HG03064 (cell line): ENCODE measurements around the gene PCDHGA4.
"Not testable (repeated sequence)": the region's sequence is repeated elsewhere in the genome, so short reads cannot be mapped to it uniquely, and the experiment has no call there.

Experiments used
- ATAC-seq: cut with Tn5 transposase; IDR thresholded peaks from one replicate; pipeline ENCODE4 v1.9.1; 2021; ENCODE audit warnings: low read depth; ENCODE audit not compliant: unreplicated experiment

Gene PCDHGA4

DNA sequence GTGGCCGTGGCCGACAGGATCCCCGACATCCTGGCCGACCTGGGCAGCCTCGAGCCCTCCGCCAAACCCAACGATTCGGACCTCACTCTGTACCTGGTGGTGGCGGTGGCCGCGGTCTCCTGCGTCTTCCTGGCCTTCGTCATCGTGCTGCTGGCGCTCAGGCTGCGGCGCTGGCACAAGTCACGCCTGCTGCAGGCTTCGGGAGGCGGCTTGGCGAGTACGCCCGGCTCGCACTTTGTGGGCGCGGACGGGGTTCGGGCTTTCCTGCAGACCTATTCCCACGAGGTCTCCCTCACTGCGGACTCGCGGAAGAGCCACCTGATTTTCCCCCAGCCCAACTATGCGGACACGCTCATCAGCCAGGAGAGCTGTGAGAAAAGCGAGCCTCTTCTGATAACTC is 8.8 kb upstream of the PCDHGA4 start:
- not testable (repeated sequence) for ATAC-seq

DNA sequence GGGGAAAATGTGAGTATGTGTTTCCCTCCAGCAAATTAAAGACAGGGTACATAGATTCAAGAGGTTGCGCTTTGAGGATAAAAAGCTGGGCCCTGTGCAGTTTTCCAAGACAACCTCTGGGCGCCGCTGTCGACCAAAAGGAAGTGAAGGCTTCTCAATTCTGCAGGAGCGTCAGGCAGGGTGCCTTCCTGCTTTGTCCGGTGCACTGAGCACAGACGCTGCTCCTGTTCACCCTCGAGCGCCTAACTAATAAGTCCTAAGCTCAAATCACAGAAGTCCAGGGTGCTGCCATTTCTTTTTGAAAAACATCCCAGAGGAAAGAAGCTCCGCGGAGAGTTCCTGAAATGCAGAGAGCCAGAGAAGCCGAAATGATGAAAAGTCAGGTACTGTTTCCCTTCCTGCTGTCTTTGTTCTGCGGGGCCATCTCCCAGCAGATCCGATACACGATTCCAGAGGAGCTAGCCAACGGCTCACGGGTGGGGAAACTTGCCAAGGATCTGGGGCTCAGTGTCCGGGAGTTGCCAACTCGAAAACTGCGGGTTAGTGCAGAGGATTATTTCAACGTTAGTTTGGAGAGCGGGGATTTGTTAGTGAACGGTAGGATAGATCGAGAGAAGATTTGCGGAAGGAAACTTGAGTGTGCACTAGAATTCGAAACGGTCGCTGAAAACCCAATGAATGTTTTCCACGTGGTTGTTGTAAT is 4.8 kb upstream of the PCDHGA4 start, which contains the start of gene PCDHGB1:
Gene PCDHGB1 (plus strand): TSS at position 183 of the 703 bp plus-strand sequence. CDS start 162 bp downstream, at position 345.
- no peak for ATAC-seq

DNA sequence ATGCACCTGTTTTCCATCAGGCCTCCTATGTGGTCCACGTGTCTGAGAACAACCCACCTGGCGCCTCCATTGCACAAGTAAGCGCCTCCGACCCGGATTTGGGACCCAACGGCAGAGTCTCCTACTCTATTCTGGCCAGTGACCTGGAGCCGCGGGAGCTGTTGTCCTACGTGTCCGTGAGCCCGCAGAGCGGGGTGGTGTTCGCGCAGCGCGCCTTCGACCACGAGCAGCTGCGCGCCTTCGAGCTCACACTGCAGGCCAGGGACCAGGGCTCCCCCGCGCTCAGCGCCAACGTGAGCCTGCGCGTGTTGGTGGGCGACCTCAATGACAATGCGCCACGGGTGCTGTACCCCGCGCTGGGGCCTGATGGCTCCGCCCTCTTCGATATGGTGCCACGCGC is 3.2 kb upstream of the PCDHGA4 start:
- ATAC-seq = no peak

DNA sequence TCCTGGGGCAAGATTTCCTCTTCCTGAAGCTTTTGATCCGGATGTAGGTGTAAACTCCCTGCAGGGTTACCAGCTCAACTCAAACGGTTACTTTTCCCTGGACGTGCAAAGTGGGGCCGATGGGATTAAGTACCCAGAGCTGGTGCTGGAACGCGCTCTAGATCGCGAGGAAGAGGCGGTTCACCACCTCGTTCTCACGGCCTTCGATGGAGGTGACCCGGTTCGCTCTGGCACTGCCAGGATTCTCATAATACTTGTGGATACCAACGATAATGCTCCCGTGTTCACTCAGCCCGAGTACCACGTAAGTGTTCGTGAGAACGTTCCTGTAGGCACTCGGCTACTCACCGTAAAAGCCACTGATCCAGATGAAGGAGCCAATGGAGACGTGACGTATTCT is 820 bp downstream of the PCDHGA4 start:
- no peak for ATAC-seq

DNA sequence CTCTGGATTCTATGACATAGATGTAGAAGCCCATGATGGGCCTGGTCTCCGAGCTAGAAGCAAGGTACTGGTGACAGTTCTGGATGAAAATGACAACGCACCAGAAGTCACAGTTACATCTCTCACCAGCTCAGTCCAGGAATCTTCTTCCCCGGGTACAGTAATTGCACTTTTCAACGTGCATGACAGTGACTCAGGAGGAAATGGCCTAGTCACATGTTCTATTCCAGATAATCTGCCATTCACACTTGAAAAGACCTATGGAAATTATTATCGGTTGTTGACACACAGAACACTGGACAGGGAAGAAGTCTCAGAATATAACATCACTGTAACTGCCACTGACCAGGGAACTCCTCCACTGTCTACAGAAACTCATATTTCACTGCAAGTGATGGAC is 1.3 kb downstream of the PCDHGA4 start:
- no peak for ATAC-seq

DNA sequence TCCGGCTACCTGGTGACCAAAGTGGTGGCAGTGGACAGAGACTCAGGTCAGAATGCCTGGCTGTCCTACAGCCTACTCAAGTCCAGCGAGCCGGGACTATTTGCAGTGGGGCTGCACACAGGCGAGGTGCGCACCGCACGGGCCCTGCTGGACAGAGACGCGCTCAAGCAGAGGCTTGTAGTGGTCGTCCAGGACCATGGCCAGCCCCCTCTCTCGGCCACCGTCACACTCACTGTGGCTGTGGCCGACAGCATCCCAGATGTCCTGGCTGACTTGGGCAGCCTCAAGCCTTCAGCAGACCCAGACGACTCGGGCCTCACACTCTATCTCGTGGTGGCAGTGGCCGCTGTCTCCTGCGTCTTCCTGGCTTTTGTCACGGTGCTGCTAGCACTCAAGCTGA is 2.1 kb downstream of the PCDHGA4 start:
- ATAC-seq = no peak

DNA sequence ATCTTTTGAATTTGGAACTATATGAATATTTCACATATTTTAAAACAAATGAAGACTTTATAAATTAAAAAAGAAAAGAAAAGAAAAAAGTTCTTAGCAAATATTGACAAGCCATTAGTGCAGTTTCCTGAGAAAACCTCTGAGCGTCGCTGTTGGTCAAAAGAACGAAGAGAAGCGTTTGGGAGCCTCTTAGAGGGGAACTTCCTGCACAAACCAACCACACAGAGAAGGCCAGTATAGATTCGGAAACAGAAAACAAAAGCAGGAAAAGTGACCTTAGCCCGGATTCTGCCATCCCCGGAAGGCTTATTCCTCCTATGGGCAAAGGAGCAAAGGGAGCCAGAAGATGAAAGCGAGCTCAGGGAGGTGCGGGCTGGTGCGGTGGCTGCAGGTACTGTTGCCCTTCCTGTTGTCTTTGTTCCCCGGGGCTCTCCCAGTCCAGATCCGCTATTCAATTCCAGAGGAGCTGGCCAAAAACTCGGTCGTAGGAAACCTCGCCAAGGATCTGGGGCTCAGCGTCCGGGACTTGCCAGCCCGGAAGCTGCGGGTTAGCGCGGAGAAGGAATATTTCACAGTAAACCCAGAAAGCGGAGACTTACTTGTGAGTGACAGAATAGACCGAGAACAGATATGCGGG is 5.1 kb downstream of the PCDHGA4 start, which contains the start of gene PCDHGB2:
Gene PCDHGB2 (plus strand): TSS at position 205 of the 637 bp plus-strand sequence. CDS start 142 bp downstream, at position 347.
- ATAC-seq = peak; percentile 72

DNA sequence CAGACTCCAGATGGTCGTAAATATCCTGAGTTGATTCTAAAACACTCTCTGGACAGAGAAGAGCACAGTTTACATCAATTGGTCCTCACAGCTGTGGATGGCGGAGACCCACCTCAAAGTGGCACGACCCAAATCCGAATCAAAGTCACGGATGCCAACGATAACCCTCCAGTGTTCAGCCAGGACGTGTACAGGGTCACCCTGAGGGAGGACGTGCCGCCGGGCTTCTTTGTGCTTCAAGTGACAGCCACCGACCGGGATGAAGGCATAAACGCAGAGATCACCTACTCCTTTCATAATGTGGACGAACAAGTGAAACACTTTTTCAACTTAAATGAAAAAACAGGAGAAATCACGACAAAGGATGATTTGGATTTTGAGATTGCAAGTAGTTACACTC is 5.9 kb downstream of the PCDHGA4 start:
- ATAC-seq = no peak

DNA sequence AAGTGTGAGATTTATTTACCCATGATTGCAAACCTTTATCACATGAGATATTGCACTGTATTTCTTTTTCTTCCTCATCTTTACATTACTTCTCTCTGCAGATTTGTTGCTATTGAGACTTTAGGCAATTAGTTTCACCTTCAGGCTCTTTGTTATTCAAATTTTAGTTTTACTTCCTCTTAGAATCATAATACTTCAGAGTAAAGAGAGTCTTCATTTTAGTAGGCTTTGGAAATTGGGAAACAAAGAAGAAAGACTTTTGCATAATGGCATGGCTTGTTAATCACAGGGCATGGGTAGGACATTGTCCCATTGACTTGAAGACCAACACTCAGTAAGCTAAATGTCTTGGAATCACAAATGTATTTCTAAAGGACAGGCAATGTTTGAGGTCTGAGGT is 7.9 kb downstream of the PCDHGA4 start:
- no peak for ATAC-seq

DNA sequence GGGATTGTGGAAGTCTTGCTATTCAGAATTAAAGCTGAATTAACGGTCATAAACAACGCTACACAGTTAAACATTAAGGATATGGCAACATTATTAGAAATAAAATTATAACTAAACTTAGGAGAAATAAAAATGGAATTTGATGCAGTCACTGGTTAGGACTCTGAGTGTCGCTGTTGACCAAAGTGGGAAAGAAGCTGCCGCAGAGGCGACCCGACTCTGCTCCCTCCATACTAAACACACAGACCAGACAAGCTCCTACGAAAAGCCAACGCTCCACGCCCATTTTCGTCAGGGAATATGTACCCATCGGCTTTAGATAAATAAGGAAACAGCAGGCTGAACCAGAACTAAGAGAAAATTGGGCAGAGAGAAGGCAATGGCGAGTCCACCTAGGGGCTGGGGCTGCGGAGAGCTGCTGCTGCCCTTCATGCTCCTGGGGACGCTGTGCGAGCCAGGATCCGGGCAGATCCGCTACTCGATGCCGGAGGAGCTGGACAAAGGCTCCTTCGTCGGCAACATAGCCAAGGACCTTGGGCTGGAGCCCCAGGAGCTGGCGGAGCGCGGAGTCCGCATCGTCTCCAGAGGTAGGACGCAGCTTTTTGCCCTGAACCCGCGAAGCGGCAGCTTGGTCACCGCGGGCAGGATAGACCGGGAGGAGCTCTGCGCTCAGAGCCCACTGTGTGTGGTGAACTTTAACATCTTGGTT is 9.3 kb downstream of the PCDHGA4 start, which contains the start of gene PCDHGA5:
Gene PCDHGA5 (plus strand): TSS at position 211 of the 709 bp plus-strand sequence. CDS start 169 bp downstream, at position 380.
- ATAC-seq = no peak

DNA sequence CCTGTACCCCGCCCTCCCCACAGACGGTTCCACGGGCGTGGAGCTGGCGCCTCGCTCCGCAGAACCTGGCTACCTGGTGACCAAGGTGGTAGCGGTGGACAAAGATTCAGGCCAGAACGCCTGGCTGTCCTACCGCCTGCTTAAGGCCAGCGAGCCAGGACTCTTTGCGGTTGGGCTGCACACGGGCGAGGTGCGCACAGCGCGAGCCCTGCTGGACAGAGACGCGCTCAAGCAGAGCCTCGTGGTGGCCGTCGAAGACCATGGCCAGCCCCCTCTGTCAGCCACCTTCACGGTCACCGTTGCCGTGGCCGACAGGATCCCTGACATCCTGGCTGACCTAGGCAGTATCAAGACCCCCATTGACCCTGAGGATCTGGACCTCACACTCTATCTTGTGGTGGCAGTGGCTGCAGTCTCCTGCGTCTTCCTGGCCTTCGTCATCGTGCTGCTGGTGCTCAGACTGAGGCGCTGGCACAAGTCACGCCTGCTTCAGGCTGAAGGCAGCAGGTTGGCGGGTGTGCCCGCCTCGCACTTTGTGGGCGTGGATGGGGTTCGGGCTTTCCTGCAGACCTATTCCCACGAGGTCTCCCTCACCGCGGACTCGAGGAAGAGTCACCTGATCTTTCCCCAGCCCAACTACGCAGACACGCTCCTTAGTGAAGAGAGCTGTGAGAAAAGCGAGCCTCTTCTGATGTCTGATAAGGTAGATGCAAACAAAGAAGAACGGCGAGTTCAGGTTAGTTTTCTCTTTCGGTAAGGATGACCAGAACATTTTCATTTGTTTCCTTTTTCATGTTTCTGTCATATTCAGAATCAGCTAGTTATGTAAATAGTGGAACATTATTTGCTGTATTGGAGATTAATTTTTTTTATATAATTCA is 11.4 kb downstream of the PCDHGA4 start:
- no peak for ATAC-seq

DNA sequence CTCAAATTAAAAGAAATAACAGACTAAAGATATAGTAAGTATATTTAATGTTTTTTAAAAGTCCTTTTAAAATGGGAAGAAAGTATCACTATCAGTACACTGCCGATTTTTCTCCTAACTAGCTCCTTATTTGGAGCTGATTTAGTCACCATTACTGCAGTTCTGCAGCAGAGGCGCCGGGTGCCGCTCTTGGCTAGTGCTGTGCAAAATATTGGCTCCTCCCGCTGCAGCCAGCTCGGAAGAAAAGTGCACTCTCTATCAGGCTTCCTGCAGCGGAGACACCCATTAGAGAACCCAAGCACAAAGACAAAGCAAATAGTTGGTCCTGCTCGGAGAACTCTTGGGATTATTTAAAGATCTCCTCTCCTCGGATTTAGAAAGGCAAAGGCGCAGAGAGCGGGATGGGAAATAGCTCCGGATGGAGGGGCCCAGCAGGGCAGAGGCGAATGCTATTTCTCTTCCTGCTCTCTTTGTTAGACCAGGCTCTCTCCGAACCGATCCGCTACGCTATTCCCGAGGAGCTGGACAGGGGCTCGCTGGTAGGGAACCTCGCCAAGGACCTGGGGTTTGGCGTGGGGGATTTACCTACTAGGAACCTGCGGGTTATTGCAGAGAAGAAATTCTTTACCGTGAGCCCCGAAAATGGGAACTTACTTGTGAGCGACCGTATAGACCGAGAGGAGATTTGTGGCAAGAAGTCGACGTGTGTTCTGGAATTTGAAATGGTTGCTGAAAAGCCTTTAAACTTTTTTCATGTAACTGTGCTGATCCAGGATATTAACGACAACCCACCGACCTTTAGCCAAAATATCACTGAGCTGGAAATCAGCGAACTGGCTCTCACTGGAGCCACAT is 15.4 kb downstream of the PCDHGA4 start, which contains the start of gene PCDHGB3:
Gene PCDHGB3 (plus strand): TSS at position 249 of the 855 bp plus-strand sequence. CDS start 153 bp downstream, at position 402.
- peak; percentile 61 for ATAC-seq

DNA sequence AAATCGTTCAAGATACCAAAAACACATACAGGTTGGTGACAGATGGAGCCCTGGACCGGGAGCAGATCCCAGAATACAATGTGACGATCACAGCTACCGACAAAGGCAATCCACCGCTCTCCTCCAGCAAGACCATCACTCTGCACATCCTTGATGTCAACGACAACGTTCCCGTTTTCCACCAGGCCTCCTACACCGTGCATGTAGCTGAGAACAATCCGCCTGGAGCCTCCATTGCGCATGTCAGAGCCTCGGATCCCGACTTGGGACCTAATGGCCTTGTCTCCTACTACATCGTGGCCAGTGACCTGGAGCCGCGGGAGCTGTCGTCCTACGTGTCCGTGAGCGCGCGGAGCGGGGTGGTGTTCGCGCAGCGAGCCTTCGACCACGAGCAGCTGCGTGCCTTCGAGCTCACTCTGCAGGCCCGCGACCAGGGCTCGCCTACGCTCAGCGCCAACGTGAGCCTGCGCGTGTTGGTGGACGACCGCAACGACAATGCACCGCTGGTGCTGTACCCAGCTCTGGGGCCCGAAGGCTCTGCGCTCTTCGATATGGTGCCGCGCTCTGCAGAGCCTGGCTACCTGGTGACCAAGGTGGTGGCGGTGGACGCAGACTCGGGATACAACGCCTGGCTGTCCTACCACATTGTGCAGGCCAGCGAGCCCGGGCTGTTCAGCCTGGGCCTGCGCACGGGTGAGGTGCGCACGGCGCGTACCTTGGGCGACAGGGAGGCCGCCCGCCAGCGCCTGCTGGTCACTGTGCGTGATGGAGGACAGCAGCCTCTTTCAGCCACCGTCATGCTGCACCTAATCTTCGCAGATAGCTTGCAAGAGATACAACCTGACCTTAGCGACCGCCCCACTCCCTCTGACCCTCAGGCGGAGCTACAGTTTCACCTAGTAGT is 17.0 kb downstream of the PCDHGA4 start:
- no peak for ATAC-seq

DNA sequence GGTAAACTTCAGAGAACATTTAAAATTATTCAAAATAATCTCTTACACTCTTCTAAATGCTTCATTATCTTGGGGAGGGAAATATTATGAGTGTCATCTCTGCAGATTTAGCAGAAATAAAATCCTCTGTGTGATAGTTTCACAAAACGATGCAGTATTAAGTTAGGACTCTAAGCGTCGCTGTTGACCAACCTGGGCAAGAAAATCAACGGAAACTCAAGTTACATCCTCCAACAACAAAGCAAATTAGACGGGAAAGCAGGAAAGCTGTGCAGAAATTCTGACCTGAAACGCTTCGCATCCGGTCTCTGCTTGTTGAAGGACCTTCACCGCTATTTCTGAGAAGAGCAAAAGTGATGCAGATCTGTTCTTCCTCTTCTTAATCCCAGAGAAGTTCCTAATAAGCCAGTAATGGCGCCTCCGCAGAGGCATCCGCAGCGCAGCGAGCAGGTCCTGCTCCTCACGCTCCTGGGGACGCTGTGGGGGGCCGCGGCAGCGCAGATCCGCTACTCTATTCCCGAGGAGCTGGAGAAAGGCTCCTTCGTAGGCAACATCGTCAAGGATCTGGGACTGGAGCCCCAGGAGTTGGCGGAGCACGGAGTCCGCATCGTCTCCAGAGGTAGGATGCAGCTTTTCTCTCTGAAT is 19.0 kb downstream of the PCDHGA4 start, which contains the start of gene PCDHGA6:
Gene PCDHGA6 (plus strand): TSS at position 219 of the 645 bp plus-strand sequence. CDS start 193 bp downstream, at position 412.
- no peak for ATAC-seq

DNA sequence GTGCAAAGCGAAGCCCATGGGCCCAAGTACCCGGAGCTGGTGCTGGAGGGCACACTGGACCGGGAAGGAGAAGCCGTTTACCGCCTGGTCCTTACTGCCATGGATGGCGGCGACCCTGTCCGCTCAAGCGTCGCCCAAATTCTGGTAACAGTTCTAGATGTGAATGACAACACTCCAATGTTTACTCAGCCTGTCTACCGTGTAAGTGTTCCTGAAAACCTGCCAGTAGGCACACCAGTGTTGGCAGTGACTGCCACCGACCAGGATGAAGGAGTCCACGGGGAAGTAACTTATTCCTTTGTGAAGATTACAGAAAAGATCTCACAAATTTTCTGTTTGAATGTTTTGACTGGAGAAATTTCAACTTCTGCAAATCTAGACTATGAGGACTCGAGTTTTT is 19.8 kb downstream of the PCDHGA4 start:
- no peak for ATAC-seq

DNA sequence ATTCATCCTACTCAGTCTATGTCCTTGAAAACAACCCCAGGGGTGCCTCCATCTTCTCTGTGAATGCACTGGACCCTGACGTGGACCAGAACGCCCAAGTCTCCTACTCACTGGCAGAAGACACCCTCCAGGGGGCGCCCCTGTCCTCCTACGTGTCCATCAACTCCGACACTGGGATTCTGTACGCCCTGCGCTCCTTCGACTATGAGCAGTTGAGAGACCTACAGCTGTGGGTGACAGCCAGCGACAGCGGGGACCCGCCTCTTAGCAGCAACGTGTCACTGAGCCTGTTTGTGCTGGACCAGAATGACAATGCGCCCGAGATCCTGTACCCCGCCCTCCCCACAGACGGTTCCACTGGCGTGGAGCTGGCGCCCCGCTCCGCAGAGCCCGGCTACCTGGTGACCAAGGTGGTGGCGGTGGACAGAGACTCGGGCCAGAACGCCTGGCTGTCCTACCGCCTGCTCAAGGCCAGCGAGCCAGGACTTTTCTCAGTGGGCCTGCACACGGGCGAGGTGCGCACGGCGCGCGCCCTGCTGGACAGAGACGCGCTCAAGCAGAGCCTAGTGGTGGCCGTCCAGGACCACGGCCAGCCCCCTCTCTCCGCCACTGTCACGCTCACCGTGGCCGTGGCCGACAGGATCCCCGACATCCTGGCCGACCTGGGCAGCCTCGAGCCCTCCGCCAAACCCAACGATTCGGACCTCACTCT is 20.8 kb downstream of the PCDHGA4 start:
- ATAC-seq = not testable (repeated sequence)
